HG02885 (cell line): Measurements from ENCODE around the gene TNS1.
"Not testable (repeated sequence)": the region's sequence is repeated elsewhere in the genome, so short reads cannot be mapped to it uniquely, and the experiment has no call there.

Experiments used
- ATAC-seq: cut with Tn5 transposase; IDR thresholded peaks from one replicate; pipeline ENCODE4 v1.9.1; 2021; ENCODE audit warnings: mild to moderate bottlenecking; ENCODE audit not compliant: unreplicated experiment, poor library complexity

The TNS1 gene

GRCh38 chr2:218030409-218031195 lies 27.8 kb upstream of the TNS1 start:
- no peak for ATAC-seq

GRCh38 chr2:218029366-218030360 lies 26.9 kb upstream of the TNS1 start:
- no peak for ATAC-seq

- no peak for ATAC-seq
Measured at GRCh38 chr2:218028562-218029348, 26.0 kb upstream of the TNS1 start.

GRCh38 chr2:218028189-218028495 lies 25.3 kb upstream of the TNS1 start:
- no peak for ATAC-seq

- no peak for ATAC-seq
Measured at GRCh38 chr2:218027426-218028188, 24.8 kb upstream of the TNS1 start.

GRCh38 chr2:218026676-218027425 lies 24.1 kb upstream of the TNS1 start:
- ATAC-seq = no peak

- ATAC-seq = no peak
Measured at GRCh38 chr2:218026244-218026643, 23.4 kb upstream of the TNS1 start.

- ATAC-seq = no peak
Measured at GRCh38 chr2:218024871-218025270, 22.1 kb upstream of the TNS1 start.

- ATAC-seq = no peak
Measured at GRCh38 chr2:218024336-218024735, 21.5 kb upstream of the TNS1 start.

- no peak for ATAC-seq
Measured at GRCh38 chr2:218023636-218024035, 20.8 kb upstream of the TNS1 start.

- no peak for ATAC-seq
Measured at GRCh38 chr2:218022851-218023530, 20.2 kb upstream of the TNS1 start.

- ATAC-seq = no peak
Measured at GRCh38 chr2:218022131-218022850, 19.5 kb upstream of the TNS1 start.

GRCh38 chr2:218021536-218022071 lies 18.8 kb upstream of the TNS1 start:
- ATAC-seq = no peak

- no peak for ATAC-seq
Measured at GRCh38 chr2:218020966-218021535, 18.3 kb upstream of the TNS1 start.

GRCh38 chr2:218020281-218020680 lies 17.5 kb upstream of the TNS1 start:
- ATAC-seq = no peak

GRCh38 chr2:218019411-218020060 lies 16.7 kb upstream of the TNS1 start:
- ATAC-seq = no peak

GRCh38 chr2:218018842-218019125 lies 16.0 kb upstream of the TNS1 start:
- not testable (repeated sequence) for ATAC-seq
